22Rv1 (cell line): ENCODE results near the gene FILIP1L.
"Not testable (repeated sequence)": the region's sequence is repeated elsewhere in the genome, so short reads cannot be mapped to it uniquely, and the experiment has no call there.

Experiments
- H3K27ac ChIP-seq: fragments of 450-650 bp; 2 replicates; pipeline ENCODE4 v1.5.1; 2017
- CTCF ChIP-seq: fragments of 450-650 bp; IDR thresholded peaks from 2 replicates; pipeline ENCODE4 v1.5.1; 2017; ENCODE audit warnings: mild to moderate bottlenecking
- ZFX ChIP-seq: fragments of 450-650 bp; IDR thresholded peaks from 2 replicates; pipeline ENCODE4 v1.6.1; 2017; ENCODE audit warnings: antibody characterized with exemption, borderline replicate concordance

FILIP1L gene

GRCh38 chr3:100063929-100064461, 50.3 kb downstream of the FILIP1L start:
- TF ChIP-seq CTCF = no peak
- no peak for TF ChIP-seq ZFX
- H3K27ac ChIP-seq = no peak overlapping the region

GRCh38 chr3:100062665-100063064, 51.6 kb downstream of the FILIP1L start:
- no peak overlapping the region for H3K27ac ChIP-seq
- no peak for TF ChIP-seq ZFX
- TF ChIP-seq CTCF = no peak

- TF ChIP-seq CTCF = no peak
- TF ChIP-seq ZFX = no peak
Observed at GRCh38 chr3:100060685-100061484, 53.4 kb downstream of the FILIP1L start.

GRCh38 chr3:100059472-100059871, 54.8 kb downstream of the FILIP1L start:
- TF ChIP-seq ZFX = no peak
- no peak for TF ChIP-seq CTCF
- no peak overlapping the region for H3K27ac ChIP-seq

More at GRCh38 chr3:100060685-100061484, 53.4 kb downstream of the FILIP1L start:
- no peak overlapping the region for H3K27ac ChIP-seq

GRCh38 chr3:100057716-100058575, 56.4 kb downstream of the FILIP1L start:
- TF ChIP-seq ZFX (no peak), CTCF (no peak)
- H3K27ac ChIP-seq = no peak overlapping the region

- TF ChIP-seq ZFX (no peak), CTCF (no peak)
- no peak overlapping the region for H3K27ac ChIP-seq
Observed at GRCh38 chr3:100053951-100054620, 60.2 kb downstream of the FILIP1L start.

- H3K27ac ChIP-seq = not testable (repeated sequence)
Observed at GRCh38 chr3:100051513-100051912, 62.8 kb downstream of the FILIP1L start.
